Bronchial epithelial cell (primary cell): Measurements from ENCODE around the gene BACH1. TPM values are rescaled to one million over a fixed set of nuclear protein-coding genes. Genes with fewer than 3 reads are reported as not detected.

ENCODE experiments used
- DNase-seq: peaks from one replicate; pipeline ENCODE4 v3.0.0-alpha.2; 2010; ENCODE audit warnings: low read depth
- FAIRE-seq: peaks from 2 replicates; lab custom pipeline; 2011; peaks lifted over from hg19 to GRCh38; lab: Jason Lieb, UNC
- H3K27me3 ChIP-seq: 2 replicates; pipeline ENCODE4 v1.5.1; 2011; ENCODE audit warnings: low read length; ENCODE audit not compliant: control insufficient read depth, insufficient read depth
- H3K36me3 ChIP-seq: 2 replicates; pipeline ENCODE4 v1.5.1; 2011; ENCODE audit warnings: low read length; ENCODE audit not compliant: control insufficient read depth, insufficient read depth
- H3K4me3 ChIP-seq: 2 replicates; pipeline ENCODE4 v1.5.1; 2011; ENCODE audit warnings: mild to moderate bottlenecking, low read depth, low read length, control low read depth
- CTCF ChIP-seq: IDR thresholded peaks from 2 replicates; pipeline ENCODE4 v1.5.1; 2011; ENCODE audit warnings: mild to moderate bottlenecking, moderate library complexity, low read length, control low read depth, inconsistent platforms; ENCODE audit not compliant: insufficient read depth, severe bottlenecking
- total RNA-seq: library from RNA; depleted of rRNA; stranded (reverse); fragments of >200 nt; gene quantifications from 2 replicates; pipeline ENCODE4 v1.2.1, GENCODE V29; 2014

The BACH1 gene
- total RNA-seq, 1 donor from 2014 or later: 97.7 TPM

DNA sequence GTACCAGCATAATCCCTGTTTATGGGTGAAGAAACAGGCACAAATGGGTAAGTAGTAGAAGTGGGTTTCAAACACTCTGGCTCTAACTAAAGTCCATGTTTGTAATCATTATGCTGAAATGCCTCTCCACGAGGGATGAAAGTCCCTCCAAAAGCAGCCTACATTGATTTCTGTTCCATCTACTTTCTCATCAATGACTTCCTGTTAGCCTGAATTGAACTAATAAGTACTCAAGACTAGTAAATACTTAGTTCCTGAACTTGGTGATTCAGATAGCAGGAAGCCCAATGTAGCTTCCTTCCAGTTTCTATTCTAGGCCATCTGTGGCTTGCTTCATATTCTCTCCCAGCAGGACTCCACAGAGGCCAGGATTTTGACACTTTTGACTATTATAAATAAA is 11.3 kb upstream of the BACH1 start:
- no peak for TF ChIP-seq CTCF
- FAIRE-seq (no peak), DNase-seq (peak; percentile 48)
- Histone ChIP-seq H3K27me3 (no peaks in the 10 kb centered on the region), H3K36me3 (no peaks in the 10 kb centered on the region), H3K4me3 (no peak overlapping the region)

DNA sequence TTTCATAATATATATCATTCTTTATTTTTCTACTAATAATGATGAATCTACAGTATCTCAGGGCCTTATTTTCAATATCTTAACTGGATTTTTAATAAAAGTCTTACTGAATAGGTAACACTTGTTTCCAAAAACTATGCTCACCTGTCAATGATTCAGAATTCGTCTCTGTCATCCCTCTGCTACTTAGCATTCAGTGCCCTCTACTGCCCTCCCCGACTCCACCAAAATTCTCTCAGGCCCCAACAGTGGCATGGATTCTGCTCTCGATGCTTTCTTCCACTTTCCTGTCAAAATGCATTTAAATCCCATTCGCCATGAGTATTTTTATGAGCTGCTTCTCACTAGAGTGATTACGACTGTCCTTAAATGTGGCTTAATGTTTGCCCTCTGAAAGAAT is 10.5 kb upstream of the BACH1 start:
- no peak for FAIRE-seq
- no peak for DNase-seq
- H3K36me3 ChIP-seq: no peaks in the 10 kb centered on the region
- no peak for TF ChIP-seq CTCF
- no peak overlapping the region for H3K4me3 ChIP-seq
- H3K27me3 ChIP-seq: no peaks in the 10 kb centered on the region

- no peak for DNase-seq
- H3K27me3 ChIP-seq: no peaks in the 10 kb centered on the region
- FAIRE-seq: no peak
- no peak overlapping the region for H3K4me3 ChIP-seq
- no peak for TF ChIP-seq CTCF
- no peaks in the 10 kb centered on the region for H3K36me3 ChIP-seq
These were observed 9.4 kb upstream of the BACH1 start for GRCh38 chr21:29289317-29289716.

DNA sequence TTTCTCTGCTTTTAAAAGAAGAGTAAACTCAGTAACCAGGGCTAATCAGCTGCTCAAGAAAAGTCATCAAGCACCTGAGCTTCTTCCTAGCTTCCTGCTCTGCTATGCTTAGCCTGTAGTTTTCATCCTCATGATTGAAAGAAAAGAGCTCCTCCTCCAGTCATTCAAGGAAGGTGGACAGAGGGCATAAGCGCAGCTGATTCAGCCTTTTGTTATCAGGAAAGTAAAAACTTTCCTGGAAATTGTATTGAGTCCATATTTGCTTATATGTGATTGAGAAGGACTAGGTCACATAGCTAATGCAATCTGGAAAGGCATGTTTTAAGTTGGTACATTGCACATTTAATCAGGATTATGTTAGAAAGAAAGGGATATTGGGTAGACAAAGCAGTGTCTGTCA is 8.5 kb upstream of the BACH1 start:
- Histone ChIP-seq H3K36me3 (no peaks in the 10 kb centered on the region), H3K27me3 (no peaks in the 10 kb centered on the region), H3K4me3 (no peak overlapping the region)
- FAIRE-seq (no peak), DNase-seq (no peak)
- no peak for TF ChIP-seq CTCF

- TF ChIP-seq CTCF: no peak
- Histone ChIP-seq H3K4me3 (no peak overlapping the region), H3K36me3 (no peaks in the 10 kb centered on the region), H3K27me3 (no peaks in the 10 kb centered on the region)
- DNase-seq: no peak
- no peak for FAIRE-seq
These were observed 5.2 kb upstream of the BACH1 start for GRCh38 chr21:29293495-29293894.

GRCh38 chr21:29295066-29295650 is 3.6 kb upstream of the BACH1 start:
- DNase-seq: no peak
- Histone ChIP-seq H3K27me3 (no peaks in the 10 kb centered on the region), H3K4me3 (no peak overlapping the region), H3K36me3 (no peaks in the 10 kb centered on the region)
- TF ChIP-seq CTCF: no peak
- FAIRE-seq: no peak
